Measurements from ENCODE around the gene SLU7.

DNA sequence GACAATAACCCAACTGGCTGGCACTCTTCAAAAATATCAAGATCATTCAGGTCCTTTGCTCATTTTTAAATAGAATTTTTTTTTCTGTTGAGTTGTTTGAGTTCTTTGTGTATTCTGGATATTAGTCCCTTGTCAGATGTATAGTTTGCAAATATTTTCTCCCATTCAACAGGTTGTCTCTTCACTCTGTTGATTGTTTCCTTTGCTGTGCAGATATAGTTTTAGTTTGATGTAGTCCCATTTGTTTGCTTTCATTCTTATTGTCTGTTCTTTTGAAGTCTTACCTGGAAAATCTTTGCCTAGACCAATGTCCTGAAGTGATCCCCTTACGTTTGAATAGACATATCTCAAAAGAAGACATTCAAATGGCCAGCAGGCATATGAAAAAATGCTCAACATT lies 25.5 kb upstream of the SLU7 start:
- TF ChIP-seq, protein P1, sequence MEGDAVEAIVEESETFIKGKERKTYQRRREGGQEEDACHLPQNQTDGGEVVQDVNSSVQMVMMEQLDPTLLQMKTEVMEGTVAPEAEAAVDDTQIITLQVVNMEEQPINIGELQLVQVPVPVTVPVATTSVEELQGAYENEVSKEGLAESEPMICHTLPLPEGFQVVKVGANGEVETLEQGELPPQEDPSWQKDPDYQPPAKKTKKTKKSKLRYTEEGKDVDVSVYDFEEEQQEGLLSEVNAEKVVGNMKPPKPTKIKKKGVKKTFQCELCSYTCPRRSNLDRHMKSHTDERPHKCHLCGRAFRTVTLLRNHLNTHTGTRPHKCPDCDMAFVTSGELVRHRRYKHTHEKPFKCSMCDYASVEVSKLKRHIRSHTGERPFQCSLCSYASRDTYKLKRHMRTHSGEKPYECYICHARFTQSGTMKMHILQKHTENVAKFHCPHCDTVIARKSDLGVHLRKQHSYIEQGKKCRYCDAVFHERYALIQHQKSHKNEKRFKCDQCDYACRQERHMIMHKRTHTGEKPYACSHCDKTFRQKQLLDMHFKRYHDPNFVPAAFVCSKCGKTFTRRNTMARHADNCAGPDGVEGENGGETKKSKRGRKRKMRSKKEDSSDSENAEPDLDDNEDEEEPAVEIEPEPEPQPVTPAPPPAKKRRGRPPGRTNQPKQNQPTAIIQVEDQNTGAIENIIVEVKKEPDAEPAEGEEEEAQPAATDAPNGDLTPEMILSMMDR (conservative IDR thresholded peaks at IDR 0.05) = no peak
- TF ChIP-seq ZFX (IDR thresholded peaks at IDR 0.05) = no peak

Measured in C4-2B (cell line).